Colonic mucosa (tissue), 4 donors: Measurements from ENCODE around the gene GPR157. TPM values are rescaled to one million over a fixed set of nuclear protein-coding genes. Genes with fewer than 3 reads are reported as not detected.

ENCODE experiments used
- DNase-seq: peaks from one replicate; pipeline ENCODE4 v3.0.0-alpha.2; 2020
- H3K27ac ChIP-seq: fragments of 200-600 bp; one replicate; pipeline ENCODE4 v1.8.0; 2021
- H3K27me3 ChIP-seq: fragments of 200-600 bp; one replicate; pipeline ENCODE4 v1.8.0; 2021
- H3K36me3 ChIP-seq: fragments of 200-600 bp; one replicate; pipeline ENCODE4 v1.8.0; 2021
- H3K4me1 ChIP-seq: fragments of 200-600 bp; one replicate; pipeline ENCODE4 v1.8.0; 2021; ENCODE audit warnings: mild to moderate bottlenecking
- H3K4me3 ChIP-seq: fragments of 200-600 bp; one replicate; pipeline ENCODE4 v1.8.0; 2021
- H3K9ac ChIP-seq, 2 donors: one replicate each; pipeline ENCODE4 v1.7.0; 2013; ENCODE audit warnings: control low read depth in 2 of 2, low read depth in 2 of 2, low read length in 2 of 2
- H3K9me3 ChIP-seq: fragments of 200-600 bp; one replicate; pipeline ENCODE4 v1.8.0; 2021
- intact Hi-C: fragments of 100-400 bp; cut with DNase I; formaldehyde crosslinking; loops from one replicate; pipeline ENCODE4 v1.14.1; 2022
- total RNA-seq, 2 donors: library from RNA; stranded (reverse); fragmentation: NEBNext Ultra II Directional in 1 of 2; extraction: Animal tissue kit (Norgen Biotek cat#: 25700) in 1 of 2; gene quantifications; one replicate each; pipeline ENCODE4 v1.2.1, GENCODE V29; 2021
- TF ChIP-seq, protein P1 (sequence below): fragments of 200-600 bp; IDR thresholded peaks from one replicate; pipeline ENCODE4 v1.8.0; 2022; ENCODE audit warnings: antibody characterized with exemption, mild to moderate bottlenecking
- donor health status: healthy.
- donor health status: DM: no; HTN: no; CAD: no.
- donor health status: DM: no; HTN: no; CAD: no.

The GPR157 gene
- total RNA-seq, 2 donors from 2014 or later = 12.2 to 15.9 TPM

DNA sequence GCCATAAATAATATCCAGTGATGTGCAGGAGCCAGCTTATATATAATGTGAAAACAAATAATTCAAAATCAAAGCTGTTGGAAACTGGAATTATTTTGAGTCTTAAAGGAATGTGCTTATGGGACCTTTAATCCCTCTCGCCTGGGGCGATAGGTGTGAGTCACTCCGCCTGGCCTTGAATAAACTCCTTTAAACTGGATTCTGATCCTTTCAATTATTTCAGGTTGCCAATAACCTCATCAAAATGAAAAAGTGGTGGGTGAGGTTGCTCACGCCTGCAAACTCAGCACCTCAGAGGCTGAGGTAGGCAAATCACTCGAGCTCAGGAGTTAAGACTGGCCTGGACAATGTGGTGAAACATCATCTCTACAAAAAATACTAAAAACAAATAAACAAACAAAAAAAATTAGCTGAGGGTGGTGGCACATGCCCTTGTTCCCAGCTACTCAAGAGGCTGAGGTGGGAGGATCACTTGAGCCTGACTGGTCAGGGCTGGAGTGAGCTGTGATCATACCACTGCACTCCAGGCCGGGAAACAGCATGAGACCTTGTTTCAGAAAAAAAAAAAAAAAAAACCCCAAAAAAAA is 48.1 kb downstream of the GPR157 start:
- no peaks in the 10 kb centered on the region for H3K27me3 ChIP-seq
- intact Hi-C loops = no loop called here
- no peak overlapping the region for H3K4me3 ChIP-seq
- no peaks in the 10 kb centered on the region for H3K4me1 ChIP-seq
- no peak overlapping the region for H3K9ac ChIP-seq
- H3K27ac ChIP-seq = no peak overlapping the region
- TF ChIP-seq, protein P1, sequence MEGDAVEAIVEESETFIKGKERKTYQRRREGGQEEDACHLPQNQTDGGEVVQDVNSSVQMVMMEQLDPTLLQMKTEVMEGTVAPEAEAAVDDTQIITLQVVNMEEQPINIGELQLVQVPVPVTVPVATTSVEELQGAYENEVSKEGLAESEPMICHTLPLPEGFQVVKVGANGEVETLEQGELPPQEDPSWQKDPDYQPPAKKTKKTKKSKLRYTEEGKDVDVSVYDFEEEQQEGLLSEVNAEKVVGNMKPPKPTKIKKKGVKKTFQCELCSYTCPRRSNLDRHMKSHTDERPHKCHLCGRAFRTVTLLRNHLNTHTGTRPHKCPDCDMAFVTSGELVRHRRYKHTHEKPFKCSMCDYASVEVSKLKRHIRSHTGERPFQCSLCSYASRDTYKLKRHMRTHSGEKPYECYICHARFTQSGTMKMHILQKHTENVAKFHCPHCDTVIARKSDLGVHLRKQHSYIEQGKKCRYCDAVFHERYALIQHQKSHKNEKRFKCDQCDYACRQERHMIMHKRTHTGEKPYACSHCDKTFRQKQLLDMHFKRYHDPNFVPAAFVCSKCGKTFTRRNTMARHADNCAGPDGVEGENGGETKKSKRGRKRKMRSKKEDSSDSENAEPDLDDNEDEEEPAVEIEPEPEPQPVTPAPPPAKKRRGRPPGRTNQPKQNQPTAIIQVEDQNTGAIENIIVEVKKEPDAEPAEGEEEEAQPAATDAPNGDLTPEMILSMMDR = no peak
- no peaks in the 10 kb centered on the region for H3K36me3 ChIP-seq
- H3K9me3 ChIP-seq = no peaks in the 10 kb centered on the region
- no peak for DNase-seq

DNA sequence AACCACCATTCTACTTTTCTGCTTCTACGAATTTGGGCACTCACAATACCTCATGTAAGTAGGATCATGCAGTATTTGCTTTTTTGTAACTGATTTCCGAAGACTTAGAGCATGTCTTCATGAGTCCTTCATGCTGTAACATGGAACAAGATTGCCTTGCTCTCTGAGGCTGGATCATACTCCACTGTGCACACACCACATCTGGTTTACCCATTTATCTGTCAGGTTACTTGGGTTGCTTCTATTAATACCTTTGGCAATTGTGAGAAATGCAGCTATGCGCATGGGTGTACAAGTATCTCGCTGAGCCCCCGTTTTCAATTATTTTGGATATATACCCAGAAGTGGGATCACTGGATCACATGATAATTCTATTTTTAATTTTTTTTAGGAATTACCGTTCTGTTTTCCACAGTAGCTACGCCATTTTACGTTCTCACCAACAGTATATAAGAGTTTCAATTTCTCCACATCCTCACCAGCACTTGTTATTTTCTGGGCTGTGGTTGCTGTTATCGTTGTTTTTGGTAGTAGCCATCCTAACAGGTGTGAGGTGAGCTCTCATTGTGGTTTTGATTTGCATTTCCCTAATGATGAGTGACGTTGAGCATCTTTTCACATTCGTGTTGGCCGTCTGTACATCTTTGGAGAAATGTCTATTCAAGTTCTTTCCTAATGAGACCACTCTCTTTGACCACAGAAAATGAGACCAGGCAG is 48.8 kb downstream of the GPR157 start:
- Histone ChIP-seq H3K4me3 (no peak overlapping the region), H3K9me3 (no peaks in the 10 kb centered on the region), H3K36me3 (no peaks in the 10 kb centered on the region), H3K4me1 (no peaks in the 10 kb centered on the region), H3K27ac (no peak overlapping the region), H3K9ac (no peak overlapping the region), H3K27me3 (no peaks in the 10 kb centered on the region)
- DNase-seq = no peak
- TF ChIP-seq, protein P1 = no peak
- intact Hi-C loops = no loop called here

DNA sequence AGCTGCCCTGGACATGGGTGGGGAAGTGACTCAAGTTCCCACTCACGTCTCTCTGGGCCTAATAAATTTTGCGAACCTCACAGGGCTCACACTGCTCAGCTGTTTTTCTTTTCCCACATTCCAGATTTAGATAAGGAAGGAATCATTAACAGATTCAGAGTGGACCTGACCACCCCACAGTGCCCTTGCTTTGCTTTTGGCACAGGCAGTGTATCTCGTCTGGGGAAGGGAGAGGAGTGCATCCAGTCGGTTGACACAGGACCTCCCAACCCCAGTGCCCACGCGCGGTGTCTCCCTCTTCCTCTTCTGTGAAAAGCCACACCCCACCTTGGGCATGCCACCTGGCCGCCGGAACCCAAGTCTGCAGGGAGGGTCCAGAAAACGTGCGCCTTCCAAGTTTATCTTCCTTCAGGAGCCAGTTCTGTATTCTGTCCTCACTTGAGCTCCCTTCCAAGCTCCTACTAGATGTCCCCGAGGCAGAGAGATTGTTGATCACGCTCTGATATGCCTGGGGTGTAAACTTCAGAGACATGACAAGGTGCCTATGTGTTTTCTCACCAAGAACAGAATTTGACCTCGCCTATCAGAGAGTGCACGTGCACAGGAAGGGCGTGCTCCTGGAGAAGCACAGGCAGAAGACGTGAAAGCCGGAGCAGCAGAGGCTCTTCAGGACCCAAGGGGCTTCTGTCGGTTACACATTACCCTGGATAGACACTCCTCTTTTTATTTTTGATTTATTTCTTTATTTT is 50.0 kb downstream of the GPR157 start:
- H3K27me3 ChIP-seq = no peaks in the 10 kb centered on the region
- no peaks in the 10 kb centered on the region for H3K4me1 ChIP-seq
- H3K9ac ChIP-seq = no peak overlapping the region
- TF ChIP-seq, protein P1 = no peak
- DNase-seq = no peak
- no peaks in the 10 kb centered on the region for H3K9me3 ChIP-seq
- H3K27ac ChIP-seq = no peak overlapping the region
- H3K36me3 ChIP-seq = no peaks in the 10 kb centered on the region
- H3K4me3 ChIP-seq = no peak overlapping the region
- intact Hi-C loops = no loop called here

DNA sequence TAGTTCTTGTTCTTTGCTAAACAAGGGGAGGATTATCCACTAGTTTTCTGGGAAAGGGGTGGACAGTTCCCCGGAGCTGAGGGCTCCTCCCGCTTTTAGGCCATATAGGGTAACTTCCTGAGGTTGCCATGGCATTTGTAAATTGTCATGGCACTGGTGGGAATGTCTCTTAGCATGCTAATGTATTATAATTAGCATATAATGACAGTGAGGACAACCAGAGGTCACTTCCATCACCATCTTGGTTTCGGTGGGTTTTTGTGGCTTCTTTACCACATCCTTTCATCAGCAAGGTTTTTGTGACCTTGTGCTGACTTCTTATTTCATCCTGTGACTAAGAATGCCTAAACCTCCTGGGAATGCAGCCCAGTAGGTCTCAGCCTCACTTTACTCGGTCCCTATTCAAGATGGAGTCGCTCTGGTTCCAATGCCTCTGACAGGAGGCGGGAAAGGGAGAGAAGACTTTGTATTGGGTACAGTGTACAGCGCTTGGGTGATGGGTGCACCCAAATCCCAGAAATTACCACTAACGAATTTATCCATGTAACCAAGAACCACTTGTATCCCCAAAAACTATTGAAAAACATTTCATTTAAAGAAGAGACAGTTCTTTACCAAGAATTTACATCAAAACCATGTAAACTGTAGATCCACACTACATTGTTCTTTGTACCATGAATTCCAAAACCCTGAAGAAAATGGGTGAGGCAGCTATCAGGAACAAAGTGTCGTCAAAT is 50.7 kb downstream of the GPR157 start:
- Histone ChIP-seq H3K4me1 (no peaks in the 10 kb centered on the region), H3K9ac (no peak overlapping the region), H3K27ac (no peak overlapping the region), H3K4me3 (no peak overlapping the region), H3K9me3 (no peaks in the 10 kb centered on the region), H3K36me3 (no peaks in the 10 kb centered on the region), H3K27me3 (no peaks in the 10 kb centered on the region)
- TF ChIP-seq, protein P1 = no peak
- intact Hi-C loops = no loop called here
- DNase-seq = no peak

DNA sequence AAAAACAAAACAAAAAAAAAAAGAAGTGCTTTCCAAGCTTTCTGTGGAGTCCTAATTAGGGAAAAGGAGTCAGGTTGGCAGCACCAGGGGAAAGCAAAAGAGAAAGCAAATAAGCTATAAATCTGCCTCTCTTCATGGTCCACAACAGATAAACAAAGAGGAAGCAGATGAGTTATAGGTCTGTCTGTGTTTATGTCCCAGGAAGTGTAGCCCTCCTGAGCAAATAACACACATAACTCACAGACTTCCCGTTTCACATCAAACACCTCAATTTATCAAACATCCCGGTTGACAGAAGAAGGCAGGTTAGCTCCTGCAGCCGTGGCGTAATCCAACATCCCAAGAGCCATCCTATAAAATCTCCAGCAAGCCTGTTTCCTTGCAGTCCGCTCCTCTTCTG is 53.9 kb downstream of the GPR157 start:
- H3K9ac ChIP-seq = no peak overlapping the region
- no peaks in the 10 kb centered on the region for H3K36me3 ChIP-seq
- no peaks in the 10 kb centered on the region for H3K9me3 ChIP-seq
- TF ChIP-seq, protein P1 = no peak
- no peaks in the 10 kb centered on the region for H3K27me3 ChIP-seq
- intact Hi-C loops = no loop called here
- no peak overlapping the region for H3K27ac ChIP-seq
- DNase-seq = no peak
- no peak overlapping the region for H3K4me3 ChIP-seq
- H3K4me1 ChIP-seq = no peaks in the 10 kb centered on the region
